DMS79 (cell line): ENCODE results near the gene IFIT2.
"Not testable (repeated sequence)": the region's sequence is repeated elsewhere in the genome, so short reads cannot be mapped to it uniquely, and the experiment has no call there.

Source experiments
- DNase-seq: peaks from one replicate; lab custom pipeline; 2025; lab: John Stamatoyannopoulos, UW

IFIT2 gene

DNA sequence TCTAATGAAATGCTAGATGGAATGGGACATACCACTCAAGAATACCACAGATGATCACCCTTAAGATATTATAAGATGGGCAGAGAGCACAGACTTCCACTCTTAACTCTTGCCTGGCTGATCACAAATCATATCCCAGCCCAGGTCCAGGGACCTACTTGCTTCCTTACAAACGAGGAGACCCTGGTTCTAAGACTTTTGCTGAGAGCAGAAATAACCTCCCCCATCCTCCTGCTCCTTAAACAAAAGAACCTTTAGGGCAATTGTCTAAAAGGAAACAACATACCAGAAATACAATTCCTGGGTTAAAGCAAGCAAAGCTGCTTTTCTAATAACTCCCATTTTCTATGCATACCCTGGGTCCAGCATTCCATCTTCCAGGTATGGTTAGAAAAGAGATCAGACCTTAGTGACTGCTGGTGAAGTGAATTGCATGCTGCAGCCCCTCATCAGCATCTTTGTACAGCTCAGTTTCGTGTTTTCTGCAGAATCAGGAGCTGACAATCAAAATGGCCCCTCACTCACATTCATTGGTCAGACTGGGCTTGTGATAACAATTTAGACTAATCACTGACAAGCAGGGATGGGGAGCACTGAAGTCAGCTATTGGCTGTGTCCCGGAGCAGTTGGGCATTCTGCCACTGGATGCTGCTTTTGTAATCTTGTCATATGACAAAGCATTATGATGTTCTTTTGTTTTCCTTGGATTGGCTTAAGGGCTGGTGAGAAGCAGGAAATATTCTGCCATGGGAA lies 40.5 kb downstream of the IFIT2 start:
- DNase-seq: no peak

DNA sequence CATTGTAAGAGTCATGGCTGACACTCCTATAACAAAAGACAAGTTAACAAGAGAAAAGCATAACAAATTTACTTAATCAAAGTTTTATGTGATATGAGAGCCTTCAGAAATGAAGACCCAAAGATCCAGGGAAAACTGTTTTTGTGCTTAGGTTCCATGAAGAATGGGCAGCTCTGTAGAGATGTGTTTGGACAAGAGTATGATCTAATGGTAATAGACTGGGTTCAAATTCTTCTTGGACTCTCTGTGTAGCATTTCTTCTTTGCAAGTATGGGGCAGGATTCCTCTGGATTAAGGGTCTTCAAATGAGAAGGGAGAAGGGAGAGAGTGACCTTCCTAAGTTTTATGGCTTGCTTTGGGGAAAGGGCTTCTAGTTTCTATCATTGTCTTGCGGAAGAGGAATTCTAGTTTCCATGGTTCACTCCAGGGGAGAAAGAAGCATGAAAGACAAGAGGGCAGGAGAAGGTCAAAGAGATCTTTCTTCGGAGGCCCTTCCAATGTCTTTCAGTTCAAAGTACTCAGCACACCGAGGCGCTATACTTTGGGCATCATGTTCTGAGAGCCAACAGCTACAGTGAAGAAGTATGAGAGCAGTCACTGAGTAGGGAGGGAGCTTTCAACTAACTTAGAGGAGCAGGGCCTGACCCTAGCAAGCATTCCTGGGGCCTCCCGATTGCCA lies 41.4 kb downstream of the IFIT2 start:
- DNase-seq: no peak

DNA sequence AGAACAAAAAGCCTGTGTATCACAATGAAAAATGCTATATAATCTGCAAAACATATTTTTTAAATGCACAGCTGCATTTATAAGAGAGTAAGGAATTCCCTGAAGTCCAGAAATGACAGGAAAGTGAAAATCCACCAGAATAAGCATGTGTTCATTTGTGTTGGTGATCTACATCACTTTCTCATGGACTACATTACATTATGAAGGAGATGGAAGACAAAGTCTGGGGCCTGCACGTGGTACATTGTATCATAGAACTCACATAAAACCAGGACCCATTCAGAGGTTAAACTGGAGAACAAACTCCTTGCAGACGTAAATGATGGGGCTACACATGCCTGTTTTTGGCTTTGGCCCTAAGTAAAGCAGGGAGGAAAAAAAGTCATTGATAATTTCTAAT lies 42.3 kb downstream of the IFIT2 start:
- no peak for DNase-seq

DNA sequence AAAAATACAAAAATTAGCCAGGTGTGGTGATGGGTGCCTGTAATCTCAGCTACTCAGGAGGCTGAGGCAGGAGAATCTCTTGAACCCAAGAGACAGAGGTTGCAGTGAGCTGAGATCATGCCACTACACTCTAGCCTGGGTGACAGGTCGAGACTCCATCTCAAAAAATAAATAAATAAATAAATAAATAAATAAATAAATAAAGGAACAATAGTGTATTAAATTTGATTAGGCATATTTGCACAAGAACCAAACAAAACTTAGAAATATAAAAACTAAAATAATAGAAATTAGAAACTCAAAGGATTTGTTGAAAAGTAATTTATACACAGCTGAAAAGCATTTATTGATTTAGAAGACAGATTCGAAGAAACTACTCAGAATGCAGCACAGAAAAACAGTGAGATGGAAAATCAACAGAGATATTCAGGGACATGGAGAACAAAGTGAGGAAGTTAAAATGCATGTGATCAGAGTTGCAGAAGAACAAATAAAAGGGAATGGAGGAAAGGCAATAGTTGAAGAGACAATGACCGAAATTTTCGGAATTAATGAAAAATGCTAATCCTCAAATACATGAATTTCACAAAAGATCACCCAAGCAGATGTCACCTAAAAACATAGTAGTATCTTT lies 43.6 kb downstream of the IFIT2 start:
- no peak for DNase-seq

DNA sequence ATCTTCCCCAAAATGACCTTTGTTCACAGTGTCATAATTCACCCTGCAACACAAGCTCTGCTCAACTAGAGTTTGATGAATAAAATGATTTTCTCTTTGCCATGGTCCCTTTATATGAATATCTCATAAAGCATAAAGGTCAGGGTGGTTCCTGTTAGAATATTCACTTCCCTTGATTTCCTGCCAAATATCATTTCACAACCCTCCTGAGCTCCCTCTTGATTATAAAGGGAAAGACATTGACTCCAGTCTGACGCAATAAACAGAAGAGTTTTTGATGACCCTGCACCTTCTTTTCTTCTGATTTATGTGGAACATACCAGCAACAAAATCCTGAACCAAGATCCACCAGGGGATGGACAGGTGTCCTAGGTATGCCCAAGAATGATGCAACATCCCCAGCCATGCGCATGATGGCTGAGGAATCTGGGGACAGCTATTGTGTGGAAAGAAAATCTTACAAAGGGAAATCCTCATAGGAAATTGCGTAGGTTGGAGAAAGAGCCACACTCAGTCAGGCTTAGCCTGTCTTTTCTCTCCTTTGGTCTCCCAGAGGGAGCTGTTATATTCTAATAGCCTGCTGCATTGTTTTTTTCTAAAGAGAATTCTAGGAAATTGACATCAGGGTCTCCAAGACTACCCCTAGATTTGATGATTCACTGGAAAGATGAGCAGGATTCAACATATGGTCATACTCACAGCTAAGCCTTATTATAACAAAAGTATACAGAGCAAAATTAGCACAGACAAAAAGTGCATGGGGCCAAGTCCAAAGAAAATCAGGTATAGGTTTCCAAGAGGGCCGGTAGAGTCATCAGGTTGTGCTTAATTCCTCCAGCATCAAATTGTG lies 44.8 kb downstream of the IFIT2 start:
- DNase-seq: no peak

DNA sequence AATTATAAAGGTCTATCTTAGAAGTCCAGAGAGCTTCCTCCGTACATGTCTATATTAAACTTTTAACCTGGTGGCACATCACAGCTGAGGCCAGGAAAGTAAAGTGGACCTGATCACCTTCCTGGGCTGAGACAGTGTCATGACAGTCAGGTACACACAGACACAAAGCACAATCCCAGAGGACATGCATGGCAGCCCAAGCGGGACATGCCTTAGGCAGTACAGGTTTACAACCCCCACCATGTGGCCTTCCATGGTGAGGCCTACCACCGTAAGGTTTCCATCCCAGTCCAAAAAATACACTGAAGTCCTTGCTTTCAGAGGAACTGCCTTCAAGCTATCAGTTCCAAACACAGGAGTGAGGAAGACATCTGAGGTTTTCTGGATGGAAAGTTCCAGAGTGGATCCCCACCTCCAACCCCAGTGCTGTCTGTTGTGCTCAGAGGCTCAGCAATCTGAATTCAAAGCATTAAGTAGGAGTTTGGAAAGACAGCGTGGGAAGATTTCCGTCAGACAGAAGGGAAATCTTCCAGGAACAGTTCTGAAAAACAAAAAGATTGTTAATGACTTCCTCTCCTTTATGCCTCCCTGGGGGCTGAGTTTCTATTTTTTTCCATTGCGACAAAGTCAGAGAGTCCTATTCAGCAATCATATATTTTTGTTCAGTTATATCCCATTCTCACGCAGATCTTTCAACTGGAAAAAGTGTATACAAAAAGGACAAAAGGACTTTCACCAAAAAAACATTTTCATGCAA lies 46.0 kb downstream of the IFIT2 start:
- DNase-seq: no peak

DNA sequence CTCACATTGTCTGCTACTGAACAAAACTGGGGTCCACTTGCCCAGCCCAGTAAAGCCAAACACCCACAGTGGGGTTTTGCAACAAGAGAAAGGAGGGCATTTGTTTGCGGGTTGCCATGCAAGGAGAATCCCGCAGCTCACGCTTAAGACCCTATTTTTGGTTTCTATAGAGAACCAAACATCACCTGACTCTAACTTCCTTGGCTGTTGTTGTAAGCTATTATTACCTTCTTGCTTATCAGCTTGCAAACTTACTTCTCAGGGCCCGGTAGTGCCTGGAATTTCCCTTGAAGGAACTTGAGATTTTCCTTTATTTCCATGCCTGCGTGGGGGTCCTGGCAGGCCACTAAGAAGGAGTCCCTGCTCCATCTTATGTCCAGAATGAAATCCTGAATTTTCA lies 46.6 kb downstream of the IFIT2 start:
- DNase-seq: no peak

DNA sequence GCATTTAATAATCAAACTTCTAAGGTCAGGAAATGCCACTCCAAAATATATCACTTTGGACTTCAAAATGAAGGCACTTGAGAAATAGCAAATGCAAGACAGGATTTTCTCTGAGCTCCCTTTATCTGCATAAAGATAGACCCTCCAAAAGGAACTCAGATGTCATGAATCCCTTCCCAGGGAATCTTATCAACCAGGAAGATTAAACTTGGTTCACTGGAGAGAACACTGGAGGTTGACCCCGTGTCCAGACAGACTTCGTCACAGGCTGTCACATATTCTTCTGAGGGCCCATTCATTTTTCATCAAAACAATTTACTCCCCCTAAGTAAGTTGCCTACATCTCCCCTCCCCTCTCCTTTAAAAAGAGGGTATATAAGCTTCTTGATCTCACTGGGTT lies 47.1 kb downstream of the IFIT2 start:
- DNase-seq: no peak

DNA sequence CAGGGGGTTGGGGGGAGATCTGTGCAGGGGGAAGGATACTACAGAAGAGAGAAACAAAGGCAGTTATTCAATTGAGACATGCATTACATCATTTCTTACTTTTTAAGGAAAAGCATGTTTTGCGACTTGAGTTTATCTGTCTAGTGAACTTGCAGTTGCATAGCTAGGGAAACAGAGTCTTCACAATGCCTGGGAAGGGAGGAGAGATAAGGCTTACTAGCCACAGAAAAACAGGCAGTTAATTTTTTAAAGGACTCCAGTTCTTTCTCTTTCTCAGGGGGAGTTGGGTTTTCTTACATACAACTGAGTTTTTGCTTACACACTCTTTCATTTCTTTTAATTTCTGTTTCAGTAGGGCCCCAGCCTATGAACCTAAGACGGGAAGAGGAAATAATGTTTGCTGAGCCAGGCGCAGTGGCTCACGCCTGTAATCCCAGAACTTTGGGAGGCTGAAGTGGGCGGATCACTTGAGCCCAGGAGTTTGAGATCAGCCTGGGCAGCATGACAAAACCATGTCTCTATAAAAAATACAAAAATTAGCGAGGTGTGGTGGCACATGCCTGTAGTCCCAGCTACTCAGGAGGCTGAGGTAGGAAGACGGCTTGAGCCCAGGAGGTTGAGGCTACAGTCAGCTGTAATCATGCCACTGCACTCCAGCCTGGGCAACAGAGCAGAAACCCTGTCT lies 48.9 kb downstream of the IFIT2 start:
- not testable (repeated sequence) for DNase-seq

DNA sequence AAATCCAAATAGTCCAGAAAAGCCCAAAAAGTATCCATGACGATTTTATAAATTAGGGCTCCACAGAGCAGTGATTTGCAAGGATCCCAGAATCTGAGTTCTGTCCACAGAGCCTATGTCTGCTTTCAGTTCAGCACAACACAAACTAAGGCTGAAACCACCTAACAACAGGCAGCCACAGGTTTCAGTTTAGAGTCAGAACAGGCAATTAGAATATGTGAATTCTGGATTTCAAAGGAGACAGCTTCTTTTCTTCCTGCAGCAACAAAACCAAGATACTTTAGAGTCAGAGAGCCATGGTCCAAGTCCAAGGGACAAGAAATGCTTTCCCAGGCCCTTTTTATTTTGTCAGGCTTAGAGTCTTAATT lies 49.5 kb downstream of the IFIT2 start:
- DNase-seq: no peak

DNA sequence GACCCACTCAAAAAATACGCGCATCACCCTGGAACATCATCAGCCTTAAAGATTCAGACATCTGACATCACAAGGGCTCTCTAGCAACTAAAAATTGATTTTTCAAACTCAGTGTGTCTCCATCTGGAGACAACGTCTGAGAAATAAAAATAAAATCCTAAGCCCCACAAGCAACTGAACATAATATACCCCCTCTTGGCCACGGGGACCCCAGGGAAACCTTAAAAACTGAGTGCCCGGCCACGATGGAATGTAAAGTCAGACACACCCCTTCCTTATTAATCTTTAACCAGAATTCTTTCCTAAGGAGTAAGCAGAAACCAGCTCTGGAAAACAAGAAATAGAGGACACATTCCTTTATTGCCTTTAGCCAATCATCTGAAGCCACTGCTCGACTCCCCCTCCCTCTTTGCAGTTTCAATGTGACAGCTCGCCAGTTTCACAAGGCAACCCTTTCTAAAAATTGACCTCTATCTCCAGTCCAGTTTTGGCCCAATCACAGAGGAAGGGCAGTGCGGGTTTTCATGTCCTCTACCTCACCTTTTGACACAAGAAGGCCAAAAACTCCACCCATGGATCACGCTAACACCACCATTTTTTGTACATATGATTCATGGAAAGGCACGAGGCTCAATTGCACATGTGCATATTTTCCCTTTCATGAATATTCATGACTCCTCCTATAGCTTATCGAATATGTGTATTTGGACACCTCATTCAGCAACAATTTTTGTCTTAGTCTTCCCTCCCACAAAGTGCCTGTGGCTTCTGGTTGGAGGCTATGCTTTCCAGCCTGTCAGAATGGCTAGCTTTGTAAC lies 50.1 kb downstream of the IFIT2 start:
- no peak for DNase-seq

DNA sequence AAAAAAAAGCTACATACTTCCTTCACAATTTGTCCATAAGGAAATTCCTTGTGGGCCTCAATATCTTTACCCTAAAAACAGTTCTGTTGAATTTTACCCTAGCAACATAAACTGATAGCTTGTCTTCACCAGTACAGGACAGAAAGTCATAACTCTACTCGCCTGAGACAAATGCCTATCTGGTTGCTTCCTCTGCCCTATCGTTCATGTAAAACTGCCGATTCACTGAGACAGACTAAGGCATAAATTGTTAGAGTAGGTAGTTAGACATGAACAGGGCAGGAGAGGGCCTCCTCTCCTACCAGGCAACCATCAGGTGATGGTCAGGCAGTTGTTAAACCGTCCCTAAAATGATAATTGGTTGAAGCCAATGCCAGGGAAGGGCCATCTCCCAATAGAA lies 51.0 kb downstream of the IFIT2 start:
- no peak for DNase-seq

DNA sequence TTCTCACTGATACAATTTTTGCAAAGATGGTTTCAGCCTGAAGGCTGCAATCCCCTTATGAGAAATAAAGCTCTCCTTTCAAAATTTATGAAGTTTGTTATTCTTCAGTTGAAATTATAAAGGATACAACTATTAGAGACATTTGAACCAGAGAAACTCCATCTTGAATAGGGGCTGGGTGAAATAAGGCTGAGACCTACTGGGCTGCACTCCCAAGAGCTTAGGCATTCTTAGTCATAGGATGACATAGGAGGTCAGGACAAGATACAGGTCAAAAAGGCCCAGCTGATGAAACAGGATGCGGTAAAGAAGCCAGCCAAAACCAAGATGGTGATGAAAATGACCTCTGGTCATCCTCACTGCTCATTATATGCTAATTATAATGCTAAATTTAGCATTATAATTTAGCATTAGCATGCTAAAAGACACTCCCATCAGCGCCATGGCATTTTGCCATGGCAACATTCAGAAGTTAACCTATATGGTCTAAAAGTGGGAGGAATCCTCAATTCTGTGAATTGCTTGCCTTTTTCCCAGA lies 53.6 kb downstream of the IFIT2 start:
- DNase-seq: no peak

DNA sequence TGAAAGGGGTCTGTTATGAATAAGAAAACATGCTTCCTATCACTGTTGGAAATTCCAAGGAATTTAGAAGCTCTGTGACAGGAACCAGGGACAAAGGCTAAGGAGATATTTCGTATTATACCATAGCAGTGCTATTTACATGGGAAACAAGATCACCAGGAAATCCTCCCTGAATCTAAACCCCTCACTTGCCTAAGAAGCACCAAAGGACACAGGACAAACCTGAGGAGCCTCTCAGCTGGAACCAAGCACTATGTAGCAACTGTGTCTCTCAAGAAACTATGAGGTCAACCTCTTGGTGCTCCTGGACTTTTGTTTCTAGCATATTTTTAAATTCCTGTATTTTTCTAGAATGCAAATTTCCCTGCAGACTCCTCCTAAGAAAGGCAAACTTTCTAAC lies 55.2 kb downstream of the IFIT2 start:
- DNase-seq: no peak

DNA sequence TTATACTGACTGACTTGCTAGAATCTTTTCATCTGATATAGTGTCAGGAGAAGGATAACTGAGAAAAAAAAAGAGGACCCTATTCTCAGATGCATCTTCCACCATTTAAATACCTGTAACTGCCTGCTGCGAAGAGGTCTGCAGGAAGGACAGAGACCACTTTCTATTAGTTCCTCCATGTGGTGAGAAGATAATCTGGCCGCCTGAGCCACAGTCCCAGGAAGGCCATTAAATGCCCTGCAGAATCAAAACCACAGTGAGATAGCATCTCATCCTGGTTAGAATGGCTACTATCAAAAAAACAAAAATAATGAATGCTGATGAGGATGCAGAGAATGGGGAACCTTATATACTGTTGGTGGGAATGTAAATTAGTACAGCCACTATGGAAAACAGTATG lies 56.1 kb downstream of the IFIT2 start:
- DNase-seq: no peak
